AG08395 (cell line): ENCODE data around the gene RAB11A.

ENCODE experiments used
- DNase-seq: peaks from one replicate; pipeline ENCODE4 v3.0.0; 2012; ENCODE audit warnings: mixed read lengths, low spot score

RAB11A gene

GRCh38 chr15:65869126-65869953 is at the start of gene RAB11A:
RAB11A (plus strand) TSS chr15:65869491; CDS start chr15:65869586, 95 bp downstream.
- DNase-seq = peak; percentile 97

GRCh38 chr15:65819563-65819960 is 49.7 kb upstream of the RAB11A start:
- DNase-seq = no peak

GRCh38 chr15:65821070-65821469 is 48.2 kb upstream of the RAB11A start:
- no peak for DNase-seq

- no peak for DNase-seq
Observed at GRCh38 chr15:65822316-65822715, 47.0 kb upstream of the RAB11A start.

GRCh38 chr15:65824031-65824743 is 45.1 kb upstream of the RAB11A start:
- DNase-seq = peak; percentile 70

- DNase-seq = peak; percentile 34
Observed at GRCh38 chr15:65824941-65825544, 44.2 kb upstream of the RAB11A start.

- DNase-seq = no peak
Observed at GRCh38 chr15:65827065-65827464, 42.2 kb upstream of the RAB11A start.

GRCh38 chr15:65828585-65828984 is 40.7 kb upstream of the RAB11A start:
- DNase-seq = no peak

GRCh38 chr15:65829130-65829764 is 40.0 kb upstream of the RAB11A start:
- no peak for DNase-seq

- DNase-seq = peak; percentile 92
Observed at GRCh38 chr15:65832549-65833364, 36.5 kb upstream of the RAB11A start.

GRCh38 chr15:65833501-65834205 is 35.6 kb upstream of the RAB11A start:
- no peak for DNase-seq

GRCh38 chr15:65834603-65835282 is 34.5 kb upstream of the RAB11A start:
- no peak for DNase-seq

GRCh38 chr15:65835447-65835846 is 33.8 kb upstream of the RAB11A start:
- DNase-seq = no peak

GRCh38 chr15:65836665-65837064 is 32.6 kb upstream of the RAB11A start:
- DNase-seq = no peak

- DNase-seq = no peak
Observed at GRCh38 chr15:65837301-65838294, 31.7 kb upstream of the RAB11A start.

- DNase-seq = no peak
Observed at GRCh38 chr15:65839354-65839901, 29.9 kb upstream of the RAB11A start.

- no peak for DNase-seq
Observed at GRCh38 chr15:65839985-65840384, 29.3 kb upstream of the RAB11A start.

GRCh38 chr15:65841121-65841930 is 28.0 kb upstream of the RAB11A start:
- DNase-seq = no peak
